Measurements from ENCODE around the gene MEGF11.
A peak's percentile ranks its signal among the peaks of the same experiment; 100 is the strongest.

MEGF11 gene

GRCh38 chr15:66038387-66039116, 215.0 kb downstream of the MEGF11 start (continued):
- TF ChIP-seq BCL6B (tag by site-specific recombination; IDR thresholded peaks at IDR 0.05) (no peak), IKZF3 (tag by site-specific recombination; IDR thresholded peaks at IDR 0.05) (no peak), ZNF2 (tag by site-specific recombination; IDR thresholded peaks at IDR 0.05) (no peak), ZNF692 (tag by site-specific recombination; IDR thresholded peaks at IDR 0.05) (no peak), ZNF529 (tag by site-specific recombination; IDR thresholded peaks at IDR 0.05; ENCODE audit: insufficient replicate concordance) (no peak), ZNF48 (tag by site-specific recombination; IDR thresholded peaks at IDR 0.05) (no peak), ZEB2 (tag by site-specific recombination; IDR thresholded peaks at IDR 0.05) (no peak), ZNF580 (tag by site-specific recombination; IDR thresholded peaks at IDR 0.05) (peak; percentile 71), REPIN1 (tag by site-specific recombination; IDR thresholded peaks at IDR 0.05; ENCODE audit: low read depth) (0 out of 2 replicates have a peak, but pooled peaks have one; percentile 28), ZBTB44 (tag by site-specific recombination; IDR thresholded peaks at IDR 0.05) (0 out of 2 replicates have a peak, but pooled peaks have one; percentile 13), HOXD13 (CRISPR knock-in tag; IDR thresholded peaks at IDR 0.05; ENCODE audit: borderline replicate concordance) (no peak), ZNF555 (tag by site-specific recombination; conservative IDR thresholded peaks at IDR 0.05) (no peak), ZNF16 (tag by site-specific recombination; IDR thresholded peaks at IDR 0.05; ENCODE audit: low read depth) (no peak), ZSCAN30 (tag by site-specific recombination; IDR thresholded peaks at IDR 0.05) (0 out of 2 replicates have a peak, but pooled peaks have one; percentile 29), ZNF248 (tag by site-specific recombination; IDR thresholded peaks at IDR 0.05) (no peak), ZNF19 (tag by site-specific recombination; IDR thresholded peaks at IDR 0.05; ENCODE audit: low read depth) (no peak)

- POLR2A ChIA-PET = no interaction called here
- H3K27ac ChIP-seq (ENCODE audit: extremely low read depth, low read depth, low read length) = no peak overlapping the region
- no peaks in the 10 kb centered on the region for H3K36me3 ChIP-seq (ENCODE audit: control insufficient read depth in 2 of 2, insufficient read depth in 1 of 2, low read length in 2 of 2)
- TF ChIP-seq ZFHX2 (tag by site-specific recombination; conservative IDR thresholded peaks at IDR 0.05) = no peak
- TF ChIP-seq ZNF169 (tag by site-specific recombination; IDR thresholded peaks at IDR 0.05) = no peak
- no peak for TF ChIP-seq TRIM28 (IDR thresholded peaks at IDR 0.05; ENCODE audit: borderline replicate concordance, low read length)
- no peak for TF ChIP-seq ZNF830 (tag by site-specific recombination; IDR thresholded peaks at IDR 0.05; ENCODE audit: low read depth)
- no peak for TF ChIP-seq ZNF391 (tag by site-specific recombination; IDR thresholded peaks at IDR 0.05; ENCODE audit: borderline replicate concordance, low read depth)
- no peak for TF ChIP-seq ZNF677 (tag by site-specific recombination; IDR thresholded peaks at IDR 0.05)
- no peak for TF ChIP-seq HOXA7 (CRISPR knock-in tag; IDR thresholded peaks at IDR 0.05; ENCODE audit: borderline replicate concordance)
- no peak for TF ChIP-seq ZNF394 (tag by site-specific recombination; IDR thresholded peaks at IDR 0.05; ENCODE audit: borderline replicate concordance)
- no peak for TF ChIP-seq ZNF776 (tag by site-specific recombination; IDR thresholded peaks at IDR 0.05; ENCODE audit: borderline replicate concordance)
- TF ChIP-seq OSR2 (tag by site-specific recombination; IDR thresholded peaks at IDR 0.05) = no peak
- no peak for TF ChIP-seq ZNF670 (tag by site-specific recombination; IDR thresholded peaks at IDR 0.05; ENCODE audit: low read depth)
- TF ChIP-seq ZNF777 (tag by site-specific recombination; IDR thresholded peaks at IDR 0.05; ENCODE audit: borderline replicate concordance) = no peak
- CTCF ChIA-PET = no interaction called here
- H3K4me1 ChIP-seq (ENCODE audit: control insufficient read depth, insufficient read depth, low read length) = no peaks in the 10 kb centered on the region
- no peak overlapping the region for H3K4me3 ChIP-seq (ENCODE audit: low read depth, low read length)
- no peaks in the 10 kb centered on the region for H3K9me3 ChIP-seq (ENCODE audit: control insufficient read depth, insufficient read depth, low read depth, low read length)
These were observed 216.7 kb downstream of the MEGF11 start for GRCh38 chr15:66036859-66037258.
